Keratinocyte (primary cell): ENCODE data around the gene LATS2. TPM values are rescaled to one million over a fixed set of nuclear protein-coding genes. Genes with fewer than 3 reads are reported as not detected.

ENCODE experiments used
- DNase-seq: peaks from one replicate; pipeline ENCODE4 v3.0.0-alpha.2; 2011; ENCODE audit warnings: low read depth, missing footprints, low spot score
- FAIRE-seq: peaks from 2 replicates; lab custom pipeline; 2011; peaks lifted over from hg19 to GRCh38; lab: Jason Lieb, UNC
- H2AFZ ChIP-seq: 2 replicates; pipeline ENCODE4 v1.6.0; 2012; ENCODE audit warnings: low read length, control low read depth, inconsistent platforms; ENCODE audit not compliant: control insufficient read depth
- H3K27ac ChIP-seq: 2 replicates; pipeline ENCODE4 v1.5.1; 2011; ENCODE audit warnings: low read length; ENCODE audit not compliant: control insufficient read depth, insufficient read depth
- H3K27me3 ChIP-seq: 3 replicates; pipeline ENCODE4 v1.6.0; 2011; ENCODE audit warnings: low read length; ENCODE audit not compliant: control insufficient read depth, insufficient read depth; ENCODE audit errors: extremely low read depth
- H3K36me3 ChIP-seq, 2 experiments: 2 replicates in 1 of 2; 3 replicates in 1 of 2; pipeline ENCODE4 v1.5.1; 2011; ENCODE audit warnings: low read length in 2 of 2, mild to moderate bottlenecking in 1 of 2; ENCODE audit not compliant: control insufficient read depth in 2 of 2, insufficient read depth in 2 of 2; ENCODE audit errors: extremely low read depth in 1 of 2
- H3K4me1 ChIP-seq: 3 replicates; pipeline ENCODE4 v1.5.1; 2011; ENCODE audit warnings: low read length; ENCODE audit not compliant: control insufficient read depth, insufficient read depth; ENCODE audit errors: extremely low read depth
- H3K4me2 ChIP-seq: 3 replicates; pipeline ENCODE4 v1.6.0; 2011; ENCODE audit warnings: low read depth, low read length; ENCODE audit not compliant: control insufficient read depth, insufficient read depth; ENCODE audit errors: extremely low read depth
- H3K4me3 ChIP-seq, 3 experiments: fragments of 200-600 bp in 1 of 3; sonication (generic) in 1 of 3; 2 replicates in 2 of 3; 3 replicates in 1 of 3; pipeline ENCODE4 v1.5.1; 2011 to 2016; ENCODE audit warnings: low read length in 3 of 3, mild to moderate bottlenecking in 3 of 3, control low read depth in 2 of 3, inconsistent platforms in 1 of 3, low read depth in 1 of 3, mixed read lengths in 1 of 3, mixed run types in 1 of 3, moderate library complexity in 1 of 3; ENCODE audit not compliant: control insufficient read depth in 2 of 3, insufficient read depth in 2 of 3; ENCODE audit errors: extremely low read depth in 1 of 3
- H3K79me2 ChIP-seq: 2 replicates; pipeline ENCODE4 v1.6.0; 2012; ENCODE audit warnings: low read length; ENCODE audit not compliant: control insufficient read depth, insufficient read depth
- H3K9ac ChIP-seq: 3 replicates; pipeline ENCODE4 v1.6.0; 2011; ENCODE audit warnings: low read length; ENCODE audit not compliant: control insufficient read depth, insufficient read depth; ENCODE audit errors: extremely low read depth
- H3K9me1 ChIP-seq: 3 replicates; pipeline ENCODE4 v1.6.0; 2011; ENCODE audit warnings: low read length; ENCODE audit not compliant: control insufficient read depth, insufficient read depth; ENCODE audit errors: extremely low read depth
- H3K9me3 ChIP-seq: 2 replicates; pipeline ENCODE4 v1.5.1; 2012; ENCODE audit warnings: low read depth, low read length; ENCODE audit not compliant: control insufficient read depth
- H4K20me1 ChIP-seq: 3 replicates; pipeline ENCODE4 v1.6.0; 2011; ENCODE audit warnings: low read length; ENCODE audit not compliant: control insufficient read depth, insufficient read depth; ENCODE audit errors: extremely low read depth
- CTCF ChIP-seq, 3 experiments: IDR thresholded peaks in 1 of 3; conservative IDR thresholded peaks in 1 of 3; optimal IDR thresholded peaks in 1 of 3; 2 replicates in 2 of 3; 3 replicates in 1 of 3; pipeline versions ENCODE3 to v1.5.1; 2011; ENCODE audit warnings: low read length in 3 of 3, mild to moderate bottlenecking in 3 of 3, moderate library complexity in 2 of 3, control low read depth in 1 of 3, inconsistent platforms in 1 of 3; ENCODE audit not compliant: insufficient read depth in 2 of 3; ENCODE audit errors: extremely low read depth in 1 of 3
- EZH2 ChIP-seq: IDR thresholded peaks from one replicate; pipeline ENCODE4 v1.6.1; 2012; ENCODE audit warnings: inconsistent platforms, mild to moderate bottlenecking, low read length, moderate library complexity
- dilution Hi-C: fragments of 300-500 bp; cut with MboI; formaldehyde crosslinking; loops from one replicate; pipeline ENCODE4 v1.7.0; 2020; ENCODE audit warnings: low sequenced_read_pairs; ENCODE audit not compliant: extremely low pct_ligation_motif_present
- polyA plus RNA-seq, 5 experiments: library from polyadenylated mRNA; depleted of rRNA in 3 of 5; stranded (reverse) in 3 of 5; stranded (forward) in 1 of 5; unstranded in 1 of 5; fragments of >200 nt; gene quantifications; 1 replicate in 1 of 5; 2 replicates in 3 of 5; 3 replicates in 1 of 5; pipeline versions ENCODE4 v1.2.1 to v1.2.3, GENCODE V29; 2011 to 2012; ENCODE audit warnings: missing spikeins in 2 of 5, low read depth in 1 of 5, low replicate concordance in 1 of 5

LATS2 gene
- polyA plus RNA-seq, 1 donor (not counting 4 experiments of a cell fraction or from before 2014, with no cell fraction given) = 6.7 TPM

- Histone ChIP-seq H3K9me3 (no peaks in the 10 kb centered on the region), H3K9me1 (peaks cover 3% of the 10 kb centered on the region), H3K27ac (no peak overlapping the region), H3K4me1 (no peaks in the 10 kb centered on the region), H3K79me2 (peaks cover 91% of the 10 kb centered on the region), H4K20me1 (peaks cover 16% of the 10 kb centered on the region), H3K36me3 (peaks cover 9 to 18% of the 10 kb centered on the region in 2 experiments), H3K9ac (no peak overlapping the region), H3K27me3 (no peaks in the 10 kb centered on the region), H3K4me3 (no peak overlapping the region), H3K4me2 (no peak overlapping the region), H2AFZ (no peak overlapping the region)
- TF ChIP-seq CTCF (optimal IDR thresholded peaks at IDR 0.05 in 1 of 3, IDR thresholded peaks at IDR 0.05 in 1 of 3, conservative IDR thresholded peaks at IDR 0.05 in 1 of 3; ENCODE audit: extremely low read depth in 1 of 3, insufficient read depth in 2 of 3, low read length in 3 of 3) = no peak
- no peak for TF ChIP-seq EZH2
- dilution Hi-C loops = no loop called here
- FAIRE-seq (no peak), DNase-seq (no peak)
Measured at GRCh38 chr13:21045100-21045499, 16.3 kb downstream of the LATS2 start.

GRCh38 chr13:21043898-21044297 lies 17.5 kb downstream of the LATS2 start:
- H3K27me3 ChIP-seq = no peaks in the 10 kb centered on the region
- H3K27ac ChIP-seq = no peak overlapping the region
- peaks cover 17% of the 10 kb centered on the region for H4K20me1 ChIP-seq
- H3K9me1 ChIP-seq = no peaks in the 10 kb centered on the region
- no peak overlapping the region for H2AFZ ChIP-seq
- H3K4me2 ChIP-seq = no peak overlapping the region
- FAIRE-seq (no peak), DNase-seq (no peak)
- TF ChIP-seq EZH2 (no peak), CTCF (optimal IDR thresholded peaks at IDR 0.05 in 1 of 3, IDR thresholded peaks at IDR 0.05 in 1 of 3, conservative IDR thresholded peaks at IDR 0.05 in 1 of 3; ENCODE audit: extremely low read depth in 1 of 3, insufficient read depth in 2 of 3, low read length in 3 of 3) (no peak)
- peaks cover 9 to 18% of the 10 kb centered on the region in 2 experiments for H3K36me3 ChIP-seq
- no peak overlapping the region for H3K4me3 ChIP-seq
- no peaks in the 10 kb centered on the region for H3K9me3 ChIP-seq
- peaks cover 6% of the 10 kb centered on the region for H3K4me1 ChIP-seq
- H3K9ac ChIP-seq = no peak overlapping the region
- H3K79me2 ChIP-seq = peaks cover 89% of the 10 kb centered on the region
- dilution Hi-C loops = no loop called here
